Vagina (tissue), 2 donors: ENCODE measurements around the gene FOSL1. TPM values are rescaled to one million over a fixed set of nuclear protein-coding genes. Genes with fewer than 3 reads are reported as not detected.

ENCODE experiments used
- DNase-seq, 2 donors: peaks; one replicate each; pipeline ENCODE4 v3.0.0-alpha.2; 2017; ENCODE audit errors: extremely low spot score in 2 of 2
- H3K27ac ChIP-seq: fragments of 200-600 bp; sonication (generic); one replicate; pipeline ENCODE4 v1.5.1; 2019
- H3K27me3 ChIP-seq: fragments of 200-600 bp; sonication (generic); one replicate; pipeline ENCODE4 v1.5.1; 2019
- H3K36me3 ChIP-seq, 2 donors: fragments of 200-600 bp; sonication (generic); one replicate each; pipeline ENCODE4 v1.5.1; 2017 to 2019
- H3K4me1 ChIP-seq: fragments of 200-600 bp; sonication (generic); one replicate; pipeline ENCODE4 v1.5.1; 2019
- H3K4me3 ChIP-seq, 2 donors: fragments of 200-600 bp; sonication (generic); 1 replicate in 1 of 2; 2 replicates in 1 of 2; pipeline ENCODE4 v1.5.1; 2016 to 2019
- H3K9me3 ChIP-seq: fragments of 200-600 bp; sonication (generic); one replicate; pipeline ENCODE4 v1.5.1; 2019
- POLR2A ChIP-seq, 2 donors: fragments of 450-650 bp; IDR thresholded peaks; one replicate each; pipeline ENCODE4 v1.6.1; 2017; ENCODE audit warnings: antibody characterized with exemption in 2 of 2, mild to moderate bottlenecking in 2 of 2, moderate library complexity in 2 of 2
- POLR2AphosphoS5 ChIP-seq, 2 donors: sonication (generic); formaldehyde crosslinking; IDR thresholded peaks; one replicate each; pipeline ENCODE4 v1.9.0; 2017; ENCODE audit warnings: antibody characterized with exemption in 2 of 2, mild to moderate bottlenecking in 2 of 2, low read depth in 1 of 2; ENCODE audit not compliant: insufficient read depth in 1 of 2
- intact Hi-C: fragments of 100-400 bp; cut with DNase I; formaldehyde crosslinking; loops from one replicate; pipeline ENCODE4 v1.15.1; 2023
- total RNA-seq: library from RNA; depleted of rRNA; stranded (reverse); fragments of >200 nt; gene quantifications from one replicate; pipeline ENCODE4 v1.2.3, GENCODE V29; 2016
- TF ChIP-seq, protein P1 (sequence below), 3 experiments: fragments of 450-650 bp in 2 of 3; fragments of 200-600 bp in 1 of 3; sonication (generic) in 1 of 3; IDR thresholded peaks; one replicate each; pipeline ENCODE4 v1.5.1; 2017 to 2019; ENCODE audit warnings: antibody characterized with exemption in 3 of 3, mild to moderate bottlenecking in 2 of 3, moderate library complexity in 2 of 3

The FOSL1 gene
- total RNA-seq, 1 donor from 2014 or later = 20.9 TPM

DNA sequence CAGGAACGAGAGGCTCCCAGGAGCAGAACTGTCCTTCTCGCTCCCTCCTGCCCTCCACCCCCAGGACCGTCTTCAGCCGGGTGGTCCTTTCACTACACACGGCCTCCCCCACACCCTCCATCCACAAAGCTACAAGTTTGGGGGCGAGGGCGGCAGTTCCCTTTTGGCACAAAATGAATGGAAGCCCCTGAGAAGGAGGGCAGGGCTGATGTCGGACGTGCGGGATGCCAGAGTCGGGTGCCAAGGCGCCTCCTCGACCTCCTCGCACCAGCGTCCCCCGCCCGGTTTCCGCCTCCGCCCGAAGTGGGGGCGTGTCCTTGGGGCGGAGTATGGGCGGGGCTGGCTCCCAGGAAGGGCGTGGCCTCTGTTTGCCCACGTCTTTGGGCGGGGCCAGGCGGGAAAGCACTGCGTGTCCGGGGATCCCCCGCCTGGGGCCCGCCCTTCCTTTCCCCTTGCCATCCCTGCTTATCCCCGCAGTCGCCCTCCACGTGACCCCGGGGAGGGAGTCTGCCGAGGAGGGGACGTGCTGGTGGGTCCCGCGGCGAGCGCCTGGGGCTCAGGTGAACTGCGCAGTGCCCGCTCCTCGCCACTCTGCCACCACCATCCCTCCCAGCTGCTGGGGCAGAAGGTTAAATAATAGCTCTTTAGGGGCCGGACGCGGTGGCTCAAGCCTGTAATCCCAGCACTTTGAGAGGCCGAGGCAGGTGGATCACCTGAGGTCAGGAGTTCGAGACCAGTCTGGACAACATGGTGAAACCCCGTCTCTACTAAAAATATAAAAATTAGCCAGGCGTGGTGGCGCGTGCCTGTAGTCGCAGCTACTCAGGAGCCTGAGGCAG, 26.7 kb downstream of the FOSL1 start:
- H3K4me3 ChIP-seq = peak overlapping the region; percentile 58 to 76
- H3K27me3 ChIP-seq = no peaks in the 10 kb centered on the region
- peaks cover 33% of the 10 kb centered on the region for H3K4me1 ChIP-seq
- intact Hi-C loops = no loop called here
- no peaks in the 10 kb centered on the region for H3K36me3 ChIP-seq
- TF ChIP-seq, protein P1, sequence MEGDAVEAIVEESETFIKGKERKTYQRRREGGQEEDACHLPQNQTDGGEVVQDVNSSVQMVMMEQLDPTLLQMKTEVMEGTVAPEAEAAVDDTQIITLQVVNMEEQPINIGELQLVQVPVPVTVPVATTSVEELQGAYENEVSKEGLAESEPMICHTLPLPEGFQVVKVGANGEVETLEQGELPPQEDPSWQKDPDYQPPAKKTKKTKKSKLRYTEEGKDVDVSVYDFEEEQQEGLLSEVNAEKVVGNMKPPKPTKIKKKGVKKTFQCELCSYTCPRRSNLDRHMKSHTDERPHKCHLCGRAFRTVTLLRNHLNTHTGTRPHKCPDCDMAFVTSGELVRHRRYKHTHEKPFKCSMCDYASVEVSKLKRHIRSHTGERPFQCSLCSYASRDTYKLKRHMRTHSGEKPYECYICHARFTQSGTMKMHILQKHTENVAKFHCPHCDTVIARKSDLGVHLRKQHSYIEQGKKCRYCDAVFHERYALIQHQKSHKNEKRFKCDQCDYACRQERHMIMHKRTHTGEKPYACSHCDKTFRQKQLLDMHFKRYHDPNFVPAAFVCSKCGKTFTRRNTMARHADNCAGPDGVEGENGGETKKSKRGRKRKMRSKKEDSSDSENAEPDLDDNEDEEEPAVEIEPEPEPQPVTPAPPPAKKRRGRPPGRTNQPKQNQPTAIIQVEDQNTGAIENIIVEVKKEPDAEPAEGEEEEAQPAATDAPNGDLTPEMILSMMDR (IDR thresholded peaks at IDR 0.05) = no peak
- TF ChIP-seq POLR2AphosphoS5 (IDR thresholded peaks at IDR 0.05; ENCODE audit: insufficient read depth in 1 of 2, low read depth in 1 of 2) (peak; percentile 95 to 100), POLR2A (IDR thresholded peaks at IDR 0.05) (peak in 1 of 2 donors; percentile 94)
- no peak for DNase-seq
- peak overlapping the region; percentile 87 for H3K27ac ChIP-seq
- no peaks in the 10 kb centered on the region for H3K9me3 ChIP-seq

DNA sequence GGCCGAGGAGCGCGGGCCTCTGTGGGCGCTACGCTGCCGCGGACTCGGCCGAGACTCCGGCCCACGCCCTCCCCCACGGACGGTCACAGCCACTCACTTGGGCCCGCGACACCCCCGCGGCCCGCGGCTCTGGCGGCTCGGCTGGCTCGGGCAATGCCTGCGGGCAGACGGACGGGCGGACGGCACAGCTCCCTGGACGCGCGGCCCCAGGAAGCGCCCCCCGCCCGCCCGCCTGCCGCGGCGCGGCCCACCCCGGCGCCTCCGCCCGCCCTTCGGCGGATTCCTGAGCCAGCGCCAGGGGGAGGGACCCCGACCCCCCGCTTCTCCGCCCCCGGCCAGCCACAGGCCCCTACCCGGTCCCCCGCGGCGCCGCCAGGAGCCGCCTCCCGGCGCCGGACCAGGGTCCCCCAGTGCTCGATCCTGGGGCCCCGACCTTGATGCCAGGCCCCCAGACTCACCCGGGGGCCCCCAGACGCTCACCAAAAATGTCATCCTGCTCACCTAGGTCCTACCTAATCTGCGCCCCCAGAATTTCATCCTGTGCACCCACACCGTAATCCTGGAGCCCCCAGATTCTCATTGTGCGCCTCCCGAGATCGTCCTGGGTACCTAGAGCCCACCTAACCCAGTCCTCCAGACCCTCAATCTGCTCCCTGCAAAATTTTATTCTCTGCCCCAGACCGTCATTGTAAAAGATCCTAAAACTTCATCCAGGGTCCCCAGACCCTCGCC, 27.4 kb downstream of the FOSL1 start, which contains the start of gene EFEMP2:
EFEMP2 (minus strand) TSS at position 215 of the 732 bp plus-strand sequence. CDS start 446 bp downstream, outside the sequence.
- intact Hi-C loops = no loop called here
- peaks cover 33% of the 10 kb centered on the region for H3K4me1 ChIP-seq
- DNase-seq = no peak
- H3K27me3 ChIP-seq = no peaks in the 10 kb centered on the region
- TF ChIP-seq POLR2A (IDR thresholded peaks at IDR 0.05) = no peak
- TF ChIP-seq, protein P1 (IDR thresholded peaks at IDR 0.05) = no peak
- no peak for TF ChIP-seq POLR2AphosphoS5 (IDR thresholded peaks at IDR 0.05; ENCODE audit: insufficient read depth in 1 of 2, low read depth in 1 of 2)
- no peaks in the 10 kb centered on the region for H3K9me3 ChIP-seq
- peaks cover 0 to 7% of the 10 kb centered on the region in 2 donors for H3K36me3 ChIP-seq
- peak within 1 kb of the TSS; percentile 87 for H3K27ac ChIP-seq
- peak within 1 kb of the TSS; percentile 58 to 76 for H3K4me3 ChIP-seq

DNA sequence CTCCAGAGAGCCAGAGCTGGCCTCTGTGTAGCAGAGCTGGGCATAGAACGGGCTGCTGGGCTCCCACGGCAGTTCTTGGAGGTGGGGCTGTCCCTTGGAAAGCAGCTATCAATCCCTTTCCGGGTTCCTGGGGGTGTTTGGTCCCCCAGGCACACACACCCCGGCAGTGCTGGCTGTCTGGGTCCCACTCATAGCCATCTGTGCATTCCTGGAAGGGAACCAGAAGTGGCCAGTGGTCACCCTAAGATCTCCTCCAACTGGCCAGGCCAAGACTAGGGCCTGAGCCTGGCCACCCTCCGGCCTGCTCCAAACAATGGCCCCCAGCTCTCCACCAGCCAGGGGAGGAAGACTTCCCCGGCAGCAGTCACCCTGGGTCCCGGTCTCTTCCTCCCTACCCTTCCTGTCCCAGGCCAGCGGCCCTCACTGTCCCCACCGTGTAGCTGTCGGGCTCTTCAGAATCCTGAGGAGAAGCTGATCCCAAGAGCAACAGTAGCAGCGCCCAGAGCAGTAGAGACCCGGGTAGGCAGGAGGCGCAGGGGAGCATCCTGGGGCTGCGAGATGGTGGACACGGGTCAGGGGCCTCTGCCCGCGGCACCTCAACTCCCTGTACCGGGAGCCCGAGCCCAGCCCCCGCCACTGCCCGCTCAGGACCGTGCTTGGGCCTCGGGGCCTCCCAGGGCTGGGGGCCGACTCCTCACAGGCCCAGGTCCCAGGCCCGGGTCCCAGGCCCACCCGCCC, 28.2 kb downstream of the FOSL1 start:
- Histone ChIP-seq H3K4me1 (peaks cover 33% of the 10 kb centered on the region), H3K27ac (peak overlapping the region; percentile 87), H3K9me3 (no peaks in the 10 kb centered on the region), H3K4me3 (peak overlapping the region; percentile 58 to 76), H3K27me3 (no peaks in the 10 kb centered on the region), H3K36me3 (peaks cover 0 to 9% of the 10 kb centered on the region in 2 donors)
- no peak for DNase-seq
- peak in 1 of 2 donors; percentile 25 for TF ChIP-seq POLR2AphosphoS5 (IDR thresholded peaks at IDR 0.05; ENCODE audit: insufficient read depth in 1 of 2, low read depth in 1 of 2)
- TF ChIP-seq, protein P1 (IDR thresholded peaks at IDR 0.05) = no peak
- intact Hi-C loops = no loop called here

DNA sequence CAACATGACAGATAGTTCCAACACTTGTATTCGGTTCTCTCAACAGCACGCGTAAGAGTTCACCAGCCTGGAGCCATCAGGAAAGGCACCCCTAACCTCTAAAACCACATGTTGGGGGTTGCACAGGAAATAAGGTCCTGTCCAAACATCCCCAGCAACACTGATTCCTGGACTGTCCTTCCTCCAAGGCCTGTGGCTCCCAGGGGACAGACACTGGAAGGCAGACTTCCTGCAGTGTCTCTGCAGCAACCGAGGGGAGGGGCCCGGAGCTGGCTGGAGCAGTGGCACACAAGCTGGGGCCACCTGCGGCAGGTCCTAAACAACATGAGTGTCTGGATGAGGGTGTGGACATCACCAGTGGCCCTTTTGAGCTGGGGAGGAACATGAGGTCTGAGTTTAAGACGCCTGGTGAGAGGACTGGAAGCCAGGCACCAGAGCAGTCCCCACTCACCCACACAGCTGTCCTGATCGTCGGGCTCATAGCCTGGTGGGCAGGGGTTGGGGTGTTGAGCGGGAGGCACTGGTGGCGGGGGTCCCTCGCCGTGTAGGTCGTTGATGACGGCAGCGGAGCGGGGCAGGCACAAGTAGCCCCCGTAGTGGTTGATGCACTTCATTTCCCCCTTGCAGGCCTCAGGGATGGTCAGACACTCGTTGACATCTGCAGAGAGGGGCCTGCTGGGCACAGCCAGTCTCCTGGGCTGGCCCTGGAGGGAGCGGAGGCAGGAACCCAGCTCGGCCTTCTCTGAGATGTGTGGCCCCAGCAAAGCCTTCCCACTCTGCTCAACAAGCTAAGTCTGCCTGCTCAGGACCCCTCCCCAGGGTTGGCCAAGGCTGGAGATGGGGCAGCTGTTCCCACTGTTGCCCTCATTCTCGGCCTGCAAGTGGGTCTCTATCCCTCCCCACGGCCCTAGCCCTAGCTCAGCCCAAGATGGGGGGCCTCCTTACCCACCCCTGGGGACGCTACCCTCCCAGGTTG, 29.2 kb downstream of the FOSL1 start:
- no peaks in the 10 kb centered on the region for H3K9me3 ChIP-seq
- no peaks in the 10 kb centered on the region for H3K27me3 ChIP-seq
- peak overlapping the region; percentile 58 to 76 for H3K4me3 ChIP-seq
- intact Hi-C loops = no loop called here
- H3K27ac ChIP-seq = peak overlapping the region; percentile 87
- no peak for TF ChIP-seq POLR2A (IDR thresholded peaks at IDR 0.05)
- no peak for TF ChIP-seq POLR2AphosphoS5 (IDR thresholded peaks at IDR 0.05; ENCODE audit: insufficient read depth in 1 of 2, low read depth in 1 of 2)
- TF ChIP-seq, protein P1 (IDR thresholded peaks at IDR 0.05) = no peak
- peaks cover 0 to 19% of the 10 kb centered on the region in 2 donors for H3K36me3 ChIP-seq
- peaks cover 33% of the 10 kb centered on the region for H3K4me1 ChIP-seq
- DNase-seq = no peak
